HAP-1 (cell line): ENCODE results near the gene AANAT.

ENCODE experiments used
- DNase-seq, 2 experiments: peaks; one replicate each; pipeline ENCODE4 v3.0.0-alpha.2; 2016 to 2020; ENCODE audit warnings: low spot score in 2 of 2
- H3K27me3 ChIP-seq: fragments of 250-450 bp; sonication (Bioruptor Pico); 2 replicates; pipeline ENCODE4 v1.5.1; 2020; ENCODE audit warnings: low read depth, mild to moderate bottlenecking, moderate library complexity
- H3K36me3 ChIP-seq: fragments of 250-450 bp; sonication (Bioruptor Pico); replicated peaks from 2 replicates; pipeline ENCODE4 v1.5.1; 2020; ENCODE audit warnings: mild to moderate bottlenecking
- H3K4me1 ChIP-seq: fragments of 250-450 bp; sonication (Bioruptor Pico); 2 replicates; pipeline ENCODE4 v1.5.1; 2020; ENCODE audit warnings: mild to moderate bottlenecking
- H3K4me3 ChIP-seq: fragments of 250-450 bp; sonication (Bioruptor Pico); 2 replicates; pipeline ENCODE4 v1.5.1; 2020; ENCODE audit warnings: mild to moderate bottlenecking, moderate library complexity
- H3K9me3 ChIP-seq: fragments of 250-450 bp; sonication (Bioruptor Pico); 2 replicates; pipeline ENCODE4 v1.5.1; 2020; ENCODE audit warnings: mild to moderate bottlenecking, moderate library complexity
- in situ Hi-C: fragments of 300-500 bp; cut with MboI; formaldehyde crosslinking; loops from 3 replicates; pipeline ENCODE4 v1.14.3; 2020; ENCODE audit warnings: low sequenced_read_pairs, inconsistent platforms, mixed read lengths

The AANAT gene

DNA sequence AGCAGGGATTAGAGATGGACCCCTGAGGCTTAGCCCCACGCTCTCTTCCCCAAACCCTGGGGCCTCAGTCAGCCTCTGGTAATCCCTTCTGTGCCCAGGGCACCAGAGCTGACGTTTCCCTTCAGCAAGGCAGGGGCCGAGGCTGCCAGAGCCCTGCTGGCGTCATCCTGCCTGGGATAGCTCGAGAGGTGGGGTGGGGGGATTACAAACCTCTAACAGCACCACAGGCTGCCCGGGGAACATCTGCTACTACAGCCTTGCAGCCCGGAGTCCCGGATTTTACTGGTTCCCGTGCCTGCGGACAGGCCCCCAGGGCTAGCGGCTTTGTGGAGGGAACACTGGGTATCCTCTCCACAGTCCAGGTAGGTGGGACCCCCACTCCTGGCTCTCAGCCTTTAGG, at the start of gene AANAT:
Gene AANAT, plus strand, starts transcription at position 238 of the 400 bp plus-strand sequence. CDS start 1,144 bp downstream, outside the sequence.
- in situ Hi-C loops = loop anchor here (5.0 kb wide), 1 partner anchor 40 kb away; no protein-coding TSS in a partner anchor
- H3K27me3 ChIP-seq = no peaks in the 10 kb centered on the region
- no peak within 1 kb of the TSS for H3K4me3 ChIP-seq
- no peak for DNase-seq
- H3K36me3 ChIP-seq = no peaks in the 10 kb centered on the region; the same call in 1 of the 2 replicates
- no peaks in the 10 kb centered on the region for H3K9me3 ChIP-seq
- H3K4me1 ChIP-seq = no peaks in the 10 kb centered on the region

GRCh38 chr17:76419576-76420260, 47.7 kb upstream of the AANAT start:
- Histone ChIP-seq H3K27me3 (no peaks in the 10 kb centered on the region), H3K36me3 (no peaks in the 10 kb centered on the region), H3K4me1 (no peaks in the 10 kb centered on the region; the same call in 1 of the 2 replicates), H3K4me3 (no peak overlapping the region), H3K9me3 (no peaks in the 10 kb centered on the region)
- DNase-seq = no peak
- in situ Hi-C loops = no loop called here

- Histone ChIP-seq H3K27me3 (no peaks in the 10 kb centered on the region), H3K36me3 (no peaks in the 10 kb centered on the region), H3K9me3 (no peaks in the 10 kb centered on the region), H3K4me1 (no peaks in the 10 kb centered on the region; the same call in 1 of the 2 replicates), H3K4me3 (no peak overlapping the region)
- DNase-seq = no peak
- in situ Hi-C loops = no loop called here
Observed at GRCh38 chr17:76420356-76421043, 46.9 kb upstream of the AANAT start.

- no peak for DNase-seq
- Histone ChIP-seq H3K9me3 (no peaks in the 10 kb centered on the region), H3K27me3 (no peaks in the 10 kb centered on the region), H3K36me3 (no peaks in the 10 kb centered on the region), H3K4me1 (no peaks in the 10 kb centered on the region; the same call in 1 of the 2 replicates), H3K4me3 (no peak overlapping the region)
- in situ Hi-C loops = no loop called here
Observed at GRCh38 chr17:76421044-76421407, 46.4 kb upstream of the AANAT start.

- Histone ChIP-seq H3K9me3 (no peaks in the 10 kb centered on the region), H3K4me1 (peaks cover 6% of the 10 kb centered on the region), H3K4me3 (no peak overlapping the region), H3K27me3 (no peaks in the 10 kb centered on the region), H3K36me3 (no peaks in the 10 kb centered on the region)
- in situ Hi-C loops = no loop called here
- no peak for DNase-seq
Observed at GRCh38 chr17:76422406-76422805, 45.0 kb upstream of the AANAT start.

DNA sequence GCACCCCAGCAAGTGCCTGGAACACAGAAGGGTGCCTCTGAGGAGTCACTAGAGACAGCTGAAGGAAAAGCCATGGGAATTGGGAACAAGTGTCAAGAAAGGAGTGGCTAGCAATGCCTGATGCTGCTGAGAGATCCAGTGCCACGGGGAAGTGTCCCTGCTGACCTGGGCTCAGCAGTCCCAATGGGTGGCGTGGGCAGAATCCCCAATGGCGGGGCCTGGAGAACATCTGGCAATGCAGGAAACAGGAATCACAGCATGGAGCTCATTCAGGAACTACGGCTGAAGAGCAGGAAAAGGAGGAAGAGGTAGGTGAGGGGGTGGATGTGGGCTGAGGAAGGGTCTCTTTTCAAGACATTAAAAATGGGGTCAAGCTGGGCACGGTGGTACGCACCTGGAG, 44.5 kb upstream of the AANAT start:
- H3K4me3 ChIP-seq = no peak overlapping the region
- no peaks in the 10 kb centered on the region for H3K9me3 ChIP-seq
- DNase-seq = no peak
- no peaks in the 10 kb centered on the region for H3K27me3 ChIP-seq
- H3K36me3 ChIP-seq = no peaks in the 10 kb centered on the region
- in situ Hi-C loops = no loop called here
- peaks cover 10% of the 10 kb centered on the region for H3K4me1 ChIP-seq

DNA sequence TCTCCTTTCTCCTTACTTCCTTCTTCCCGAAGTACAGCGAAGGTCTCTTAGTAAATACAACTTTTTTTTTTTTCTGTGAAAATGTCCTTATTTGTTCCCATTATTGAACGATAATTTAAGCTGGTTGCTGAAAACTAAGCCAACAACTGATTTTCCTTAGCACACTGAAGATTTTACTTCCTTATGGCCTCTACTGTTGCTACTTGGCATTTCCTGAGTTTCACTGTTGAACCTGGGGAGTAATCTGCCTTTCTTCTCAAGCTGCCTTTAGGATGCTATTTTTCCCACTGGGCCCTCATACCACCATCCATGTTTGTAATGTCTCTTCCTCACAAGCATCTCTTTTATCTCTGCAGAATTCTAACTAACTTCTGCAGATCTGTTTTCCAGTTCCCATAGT, 40.5 kb upstream of the AANAT start:
- in situ Hi-C loops = no loop called here

DNA sequence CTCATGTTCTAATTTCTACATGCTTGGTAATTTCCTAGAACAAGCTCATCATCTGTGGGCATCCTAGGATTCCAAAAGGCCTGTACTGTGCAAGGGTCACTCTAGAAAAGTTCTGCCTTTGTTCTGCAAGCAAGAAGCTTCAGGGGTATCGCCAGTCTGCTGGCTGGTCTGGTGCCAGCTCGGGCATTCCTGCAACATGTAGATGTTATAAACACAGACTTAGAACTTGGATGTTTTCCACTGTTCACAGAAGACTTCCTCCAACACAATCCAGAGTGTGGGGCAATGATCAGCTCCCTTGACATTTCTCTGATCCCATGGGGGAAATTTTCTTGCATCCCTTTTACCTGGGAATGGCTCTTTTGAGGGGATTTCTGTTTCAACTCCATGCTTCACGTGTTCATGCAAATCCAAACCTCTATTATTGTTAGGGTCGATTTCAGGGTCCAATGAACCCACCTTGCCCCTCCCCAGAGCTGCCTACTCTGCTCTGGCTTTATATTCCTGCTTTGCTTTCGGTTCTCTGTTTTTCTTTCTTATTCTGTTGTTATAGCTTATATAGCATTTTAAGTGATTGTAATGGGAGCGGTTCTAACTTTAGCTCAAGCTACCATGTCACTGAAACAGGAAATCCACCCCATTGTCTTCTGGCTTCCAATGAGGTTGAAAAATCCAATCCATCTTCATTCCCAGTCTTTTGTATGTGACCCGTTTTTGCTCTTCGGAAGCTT, 39.7 kb upstream of the AANAT start:
- Histone ChIP-seq H3K4me3 (no peak overlapping the region), H3K36me3 (no peaks in the 10 kb centered on the region)

More for the DNA sequence above, 40.5 kb upstream of the AANAT start:
- Histone ChIP-seq H3K27me3 (no peaks in the 10 kb centered on the region), H3K9me3 (no peaks in the 10 kb centered on the region), H3K36me3 (no peaks in the 10 kb centered on the region), H3K4me1 (peaks cover 17% of the 10 kb centered on the region), H3K4me3 (no peak overlapping the region)
- DNase-seq = no peak

DNA sequence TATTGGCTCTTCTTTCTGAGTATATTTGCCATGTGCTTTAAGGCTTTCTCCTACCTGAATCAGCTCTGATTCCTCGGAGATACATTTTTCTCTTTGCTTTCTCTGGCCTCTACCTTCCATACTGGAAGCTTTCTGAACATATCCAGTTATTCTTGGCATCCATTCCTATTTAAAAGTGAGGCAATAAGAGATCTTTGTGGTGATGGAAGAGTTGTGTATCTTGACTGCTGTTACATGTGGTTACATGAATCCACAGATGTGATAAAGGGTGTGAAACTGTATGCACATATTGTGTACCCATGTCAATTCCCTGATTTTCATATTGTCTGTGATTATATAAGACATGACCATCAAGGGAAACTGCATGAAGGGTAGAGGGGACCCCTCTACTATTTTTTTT, 38.9 kb upstream of the AANAT start:
- H3K4me3 ChIP-seq = no peak overlapping the region
- H3K27me3 ChIP-seq = no peaks in the 10 kb centered on the region
- no peaks in the 10 kb centered on the region for H3K9me3 ChIP-seq
- H3K4me1 ChIP-seq = peaks cover 17% of the 10 kb centered on the region
- no peak for DNase-seq
- no peaks in the 10 kb centered on the region for H3K36me3 ChIP-seq
- in situ Hi-C loops = no loop called here

More for the DNA sequence above, 39.7 kb upstream of the AANAT start:
- H3K9me3 ChIP-seq = no peaks in the 10 kb centered on the region
- no peaks in the 10 kb centered on the region for H3K27me3 ChIP-seq
- DNase-seq = peak in 1 of 2 experiments; percentile 1
- in situ Hi-C loops = no loop called here
- H3K4me1 ChIP-seq = peaks cover 17% of the 10 kb centered on the region

DNA sequence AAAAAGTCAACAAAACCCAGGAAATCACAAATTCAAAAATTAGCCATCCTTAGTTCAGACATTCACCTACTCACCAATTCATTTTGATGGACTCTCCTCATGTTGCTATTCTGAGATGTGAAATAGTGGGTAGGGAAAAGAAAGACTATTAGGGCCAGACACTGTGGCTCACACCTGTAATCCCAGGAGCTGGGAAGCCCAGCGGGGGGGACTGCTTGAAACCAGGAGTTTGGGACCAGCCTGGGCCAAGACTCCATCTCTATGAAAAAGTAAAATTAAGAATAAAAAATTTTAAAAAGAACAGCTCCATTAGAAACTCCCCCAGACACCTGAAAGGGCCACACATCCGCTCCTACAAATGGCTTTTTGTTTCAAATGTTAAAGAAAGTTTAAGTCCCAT, 35.9 kb upstream of the AANAT start:
- Histone ChIP-seq H3K4me3 (no peak overlapping the region), H3K9me3 (no peaks in the 10 kb centered on the region), H3K36me3 (no peaks in the 10 kb centered on the region), H3K4me1 (peaks cover 18% of the 10 kb centered on the region), H3K27me3 (no peaks in the 10 kb centered on the region)
- DNase-seq = peak in 1 of 2 experiments; percentile 1
- in situ Hi-C loops = no loop called here

DNA sequence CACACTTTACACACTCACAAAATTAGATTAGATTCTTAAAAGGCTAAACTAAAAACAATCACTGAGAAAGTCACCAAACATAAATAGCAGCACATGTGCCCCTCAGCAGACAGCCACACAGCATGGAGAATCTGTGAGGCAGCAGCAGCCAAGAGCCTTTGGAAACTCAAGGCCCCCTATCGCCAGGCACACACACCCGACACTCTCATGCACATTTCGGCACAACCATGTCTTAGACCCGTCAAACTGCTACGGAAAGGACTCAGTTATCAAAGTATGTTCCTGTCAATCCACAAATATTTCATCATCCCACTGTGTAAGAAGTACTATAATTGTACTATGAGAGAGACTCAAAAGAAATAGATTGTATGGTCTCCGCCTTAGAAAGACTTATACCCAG, 35.4 kb upstream of the AANAT start:
- DNase-seq = no peak
- Histone ChIP-seq H3K4me1 (peaks cover 20% of the 10 kb centered on the region), H3K27me3 (no peaks in the 10 kb centered on the region), H3K4me3 (no peak overlapping the region), H3K9me3 (no peaks in the 10 kb centered on the region), H3K36me3 (no peaks in the 10 kb centered on the region)
- in situ Hi-C loops = no loop called here

GRCh38 chr17:76432712-76433336, 34.6 kb upstream of the AANAT start:
- peaks cover 14% of the 10 kb centered on the region for H3K4me1 ChIP-seq
- DNase-seq = peak in 1 of 2 experiments; percentile 4
- no peaks in the 10 kb centered on the region for H3K27me3 ChIP-seq
- H3K4me3 ChIP-seq = no peak overlapping the region
- no peaks in the 10 kb centered on the region for H3K9me3 ChIP-seq
- in situ Hi-C loops = no loop called here
- H3K36me3 ChIP-seq = no peaks in the 10 kb centered on the region

GRCh38 chr17:76433693-76434092, 33.7 kb upstream of the AANAT start:
- in situ Hi-C loops = no loop called here
- H3K9me3 ChIP-seq = no peaks in the 10 kb centered on the region

More at GRCh38 chr17:76433693-76434092, 33.7 kb upstream of the AANAT start:
- Histone ChIP-seq H3K4me1 (peaks cover 15% of the 10 kb centered on the region), H3K27me3 (no peaks in the 10 kb centered on the region), H3K4me3 (no peak overlapping the region), H3K36me3 (no peaks in the 10 kb centered on the region)
- no peak for DNase-seq
